ENCODE results near the gene KRT1.

GRCh38 chr12:52688481-52688880 lies 8.3 kb upstream of the KRT1 start:
- TF ChIP-seq CTCF (IDR thresholded peaks at IDR 0.05) (no peak), ZFX (IDR thresholded peaks at IDR 0.05; ENCODE audit: borderline replicate concordance) (no peak)
